Osteocyte (in vitro differentiated cells): ENCODE data around the gene MDGA2. TPM values are rescaled to one million over a fixed set of nuclear protein-coding genes. Genes with fewer than 3 reads are reported as not detected.

Experiments
- DNase-seq: peaks from one replicate; pipeline ENCODE4 v3.0.0; 2021; ENCODE audit warnings: mixed read lengths; ENCODE audit not compliant: unreplicated experiment; ENCODE audit errors: extremely low spot score
- H3K27ac Mint-ChIP-seq: one replicate; pipeline ENCODE4 v1.8.0; 2021; ENCODE audit warnings: mild to moderate bottlenecking, mixed read lengths; ENCODE audit not compliant: unreplicated experiment
- H3K27me3 Mint-ChIP-seq: one replicate; pipeline ENCODE4 v1.8.0; 2021; ENCODE audit warnings: mixed read lengths; ENCODE audit not compliant: unreplicated experiment
- H3K36me3 Mint-ChIP-seq: one replicate; pipeline ENCODE4 v1.8.0; 2021; ENCODE audit warnings: mixed read lengths; ENCODE audit not compliant: unreplicated experiment
- H3K4me1 Mint-ChIP-seq: one replicate; pipeline ENCODE4 v1.8.0; 2021; ENCODE audit warnings: mixed read lengths; ENCODE audit not compliant: unreplicated experiment
- H3K4me3 Mint-ChIP-seq: one replicate; pipeline ENCODE4 v1.8.0; 2021; ENCODE audit warnings: mild to moderate bottlenecking, moderate library complexity, mixed read lengths; ENCODE audit not compliant: unreplicated experiment
- H3K9me3 Mint-ChIP-seq: one replicate; pipeline ENCODE4 v1.8.0; 2021; ENCODE audit warnings: mixed read lengths; ENCODE audit not compliant: unreplicated experiment
- CTCF ChIP-seq: fragments of 200-600 bp; sonication (generic); IDR thresholded peaks from 2 replicates; pipeline ENCODE4 v1.5.0; 2021; ENCODE audit warnings: antibody characterized with exemption, mild to moderate bottlenecking, moderate library complexity
- long read RNA-seq: library from polyadenylated mRNA; unstranded; transcript quantifications from one replicate; pipeline ENCODE4 v2.0.0, GENCODE V29; 2021
- total RNA-seq: library from RNA; stranded (reverse); gene quantifications from 2 replicates; pipeline ENCODE4 v1.2.1, GENCODE V29; 2021

Gene MDGA2
- total RNA-seq = 0.19 and 0.39 TPM in 2 replicates
- long read RNA-seq = 0 reads

- Mint-ChIP-seq H3K9me3 (no peaks in the 10 kb centered on the region), H3K27me3 (peaks cover 66% of the 10 kb centered on the region), H3K4me3 (peak within 1 kb of the TSS; percentile 75), H3K36me3 (no peaks in the 10 kb centered on the region), H3K4me1 (peaks cover 20% of the 10 kb centered on the region), H3K27ac (no peak within 1 kb of the TSS)
- DNase-seq = no peak
- no peak for TF ChIP-seq CTCF
Observed at GRCh38 chr14:47675466-47676314, at the start of gene MDGA2. TSS of gene MDGA2 (minus strand) at chr14:47675605.

GRCh38 chr14:47722929-47723693, 47.7 kb upstream of the MDGA2 start:
- Mint-ChIP-seq H3K27me3 (no peaks in the 10 kb centered on the region), H3K4me3 (no peak overlapping the region), H3K27ac (no peak overlapping the region)

GRCh38 chr14:47720281-47720680, 44.9 kb upstream of the MDGA2 start:
- TF ChIP-seq CTCF = no peak
- no peak for DNase-seq
- H3K27me3 Mint-ChIP-seq = no peaks in the 10 kb centered on the region

More at GRCh38 chr14:47722929-47723693, 47.7 kb upstream of the MDGA2 start:
- H3K36me3 Mint-ChIP-seq = no peaks in the 10 kb centered on the region
- H3K9me3 Mint-ChIP-seq = no peaks in the 10 kb centered on the region
- TF ChIP-seq CTCF = no peak
- no peaks in the 10 kb centered on the region for H3K4me1 Mint-ChIP-seq
- no peak for DNase-seq

GRCh38 chr14:47715330-47715729, 39.9 kb upstream of the MDGA2 start:
- no peaks in the 10 kb centered on the region for H3K9me3 Mint-ChIP-seq
- no peak overlapping the region for H3K27ac Mint-ChIP-seq
- H3K4me1 Mint-ChIP-seq = no peaks in the 10 kb centered on the region
- H3K36me3 Mint-ChIP-seq = no peaks in the 10 kb centered on the region
- TF ChIP-seq CTCF = no peak
- DNase-seq = no peak
- no peaks in the 10 kb centered on the region for H3K27me3 Mint-ChIP-seq
- no peak overlapping the region for H3K4me3 Mint-ChIP-seq

More at GRCh38 chr14:47720281-47720680, 44.9 kb upstream of the MDGA2 start:
- Mint-ChIP-seq H3K9me3 (no peaks in the 10 kb centered on the region), H3K36me3 (no peaks in the 10 kb centered on the region), H3K4me3 (no peak overlapping the region), H3K27ac (no peak overlapping the region), H3K4me1 (no peaks in the 10 kb centered on the region)

GRCh38 chr14:47710581-47710980, 35.2 kb upstream of the MDGA2 start:
- Mint-ChIP-seq H3K36me3 (no peaks in the 10 kb centered on the region), H3K4me3 (no peak overlapping the region), H3K4me1 (no peaks in the 10 kb centered on the region), H3K9me3 (no peaks in the 10 kb centered on the region), H3K27ac (no peak overlapping the region), H3K27me3 (no peaks in the 10 kb centered on the region)
- TF ChIP-seq CTCF = no peak
- DNase-seq = no peak
